ENCODE results near the gene ADK. TPM values are rescaled to one million over a fixed set of nuclear protein-coding genes. Genes with fewer than 3 reads are reported as not detected.
A peak's percentile ranks its signal among the peaks of the same experiment; 100 is the strongest.

ADK gene
- total RNA-seq, 1 experiment from 2014 or later: 26.8 TPM

DNA sequence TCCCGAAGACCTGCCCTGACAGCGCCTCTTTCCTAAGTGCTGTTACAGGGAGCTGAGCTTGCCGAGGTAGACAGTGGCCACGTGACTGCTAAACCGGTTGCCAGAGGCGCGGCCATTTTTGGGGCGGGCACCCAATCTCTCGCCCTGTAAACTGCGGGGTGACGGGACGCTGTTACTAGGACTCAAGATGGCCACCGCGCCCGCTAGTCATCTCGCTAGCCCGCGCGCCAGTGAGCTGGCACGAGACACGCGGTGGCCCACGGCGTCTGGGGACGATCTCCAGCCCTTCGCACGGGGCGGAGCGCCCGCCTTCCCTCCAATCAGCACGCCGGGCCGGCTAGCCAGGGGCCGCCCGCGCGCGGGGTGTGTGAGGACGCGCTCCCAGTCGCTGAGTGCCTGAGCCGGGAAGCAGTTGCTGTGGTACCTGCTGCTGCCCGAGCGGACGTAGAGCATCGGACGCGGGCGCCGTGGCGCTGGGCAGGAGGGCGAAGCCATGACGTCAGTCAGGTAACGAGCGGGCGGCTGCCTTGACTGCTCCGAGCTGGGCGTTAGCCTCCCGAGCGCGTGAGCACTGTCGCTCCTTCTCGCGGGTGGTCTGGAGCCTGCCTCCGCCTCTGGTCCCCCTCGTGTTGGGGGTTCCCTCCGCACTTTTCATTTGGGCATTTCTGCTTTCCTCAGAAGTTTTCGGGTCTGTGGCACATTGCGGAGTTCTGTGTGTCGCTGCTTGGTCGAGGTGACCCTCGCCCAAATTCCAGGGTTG lies 25.5 kb downstream of the ADK start:
- Histone ChIP-seq H3K4me1 (ENCODE audit: insufficient read depth, low read length) (peaks cover 7% of the 10 kb centered on the region), H2BK5ac (ENCODE audit: insufficient read length, low read length) (no peak overlapping the region)
- peaks cover 29 to 35% of the 10 kb centered on the region in 2 experiments for H3K4me1 Mint-ChIP-seq

More for the DNA sequence above, 25.5 kb downstream of the ADK start:
- H4K5ac ChIP-seq (ENCODE audit: insufficient read length, low read depth, low read length): no peak overlapping the region
- no peaks in the 10 kb centered on the region for H3K9me3 ChIP-seq (ENCODE audit: control insufficient read depth, low read depth, low read length)
- no peak overlapping the region for H2AK5ac ChIP-seq (ENCODE audit: insufficient read length, low read length)
- H3K14ac ChIP-seq (ENCODE audit: insufficient read depth, low read length): peak overlapping the region; percentile 83
- no peak overlapping the region for H2AFZ ChIP-seq (ENCODE audit: low read length)
- no CpG with 5 or more reads among the region's 72 CpGs for WGBS (ENCODE audit: extremely low coverage, insufficient read length, low lambda C conversion rate)
- no peak overlapping the region for H2BK12ac ChIP-seq (ENCODE audit: insufficient read length, low read depth, low read length)
- no peak overlapping the region for H2BK20ac ChIP-seq (ENCODE audit: low read depth, low read length, poor library complexity, severe bottlenecking)
- H3K9ac ChIP-seq (ENCODE audit: extremely low read depth, insufficient read length, low read length): peak overlapping the region; percentile 60
- no peak overlapping the region for H4K91ac ChIP-seq (ENCODE audit: insufficient read length, low read depth, low read length)
- H3K27ac Mint-ChIP-seq: peak overlapping the region; percentile 94 to 97 (median 96)
- no peaks in the 10 kb centered on the region for H3K79me1 ChIP-seq (ENCODE audit: insufficient read depth, low read depth, low read length, poor library complexity, severe bottlenecking)
- no peak overlapping the region for H3T11ph ChIP-seq (ENCODE audit: low read length)
- H3K56ac ChIP-seq (ENCODE audit: insufficient read length, low read depth, low read length): no peak overlapping the region
- H3K36me3 Mint-ChIP-seq (ENCODE audit: insufficient read depth in 1 of 3, low read depth in 3 of 3): peaks cover 0 to 3% (median 0%) of the 10 kb centered on the region in 3 experiments; a peak in 2 of 7 replicates
- no peaks in the 10 kb centered on the region for H3K27me3 ChIP-seq (ENCODE audit: insufficient read depth, low read length)
- peak overlapping the region; percentile 68 for H3K18ac ChIP-seq (ENCODE audit: insufficient read length, low read depth, low read length)
- no peaks in the 10 kb centered on the region for H4K20me1 ChIP-seq (ENCODE audit: control insufficient read depth, insufficient read depth, insufficient read length)
- H3K4me2 ChIP-seq (ENCODE audit: insufficient read depth, insufficient read length, low read length): peak overlapping the region; percentile 83
- H2BK120ac ChIP-seq (ENCODE audit: low read depth, low read length, poor library complexity, severe bottlenecking): no peak overlapping the region
- no peaks in the 10 kb centered on the region for H3K9me3 Mint-ChIP-seq
- H4K8ac ChIP-seq (replicated peaks; ENCODE audit: insufficient read length, low read depth, low read length): no peak overlapping the region
- H3K27ac ChIP-seq (ENCODE audit: insufficient read length, low read depth, low read length): peak overlapping the region; percentile 5
- H3K4me3 Mint-ChIP-seq: peak overlapping the region; percentile 89 to 90
- peaks cover 2% of the 10 kb centered on the region; the same call in 1 of the 2 replicates for H3K79me2 ChIP-seq (ENCODE audit: insufficient read depth, low read length)
- no peak overlapping the region for H3K4ac ChIP-seq (ENCODE audit: low read depth, low read length)
- TF ChIP-seq, protein P1, sequence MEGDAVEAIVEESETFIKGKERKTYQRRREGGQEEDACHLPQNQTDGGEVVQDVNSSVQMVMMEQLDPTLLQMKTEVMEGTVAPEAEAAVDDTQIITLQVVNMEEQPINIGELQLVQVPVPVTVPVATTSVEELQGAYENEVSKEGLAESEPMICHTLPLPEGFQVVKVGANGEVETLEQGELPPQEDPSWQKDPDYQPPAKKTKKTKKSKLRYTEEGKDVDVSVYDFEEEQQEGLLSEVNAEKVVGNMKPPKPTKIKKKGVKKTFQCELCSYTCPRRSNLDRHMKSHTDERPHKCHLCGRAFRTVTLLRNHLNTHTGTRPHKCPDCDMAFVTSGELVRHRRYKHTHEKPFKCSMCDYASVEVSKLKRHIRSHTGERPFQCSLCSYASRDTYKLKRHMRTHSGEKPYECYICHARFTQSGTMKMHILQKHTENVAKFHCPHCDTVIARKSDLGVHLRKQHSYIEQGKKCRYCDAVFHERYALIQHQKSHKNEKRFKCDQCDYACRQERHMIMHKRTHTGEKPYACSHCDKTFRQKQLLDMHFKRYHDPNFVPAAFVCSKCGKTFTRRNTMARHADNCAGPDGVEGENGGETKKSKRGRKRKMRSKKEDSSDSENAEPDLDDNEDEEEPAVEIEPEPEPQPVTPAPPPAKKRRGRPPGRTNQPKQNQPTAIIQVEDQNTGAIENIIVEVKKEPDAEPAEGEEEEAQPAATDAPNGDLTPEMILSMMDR (conservative IDR thresholded peaks at IDR 0.05): no peak
- no peak overlapping the region for H2BK15ac ChIP-seq (ENCODE audit: low read depth, low read length)
- DNase-seq: peak; percentile 97
- H3K23ac ChIP-seq (ENCODE audit: insufficient read length, low read depth, low read length): no peak overlapping the region
- no peaks in the 10 kb centered on the region for H3K27me3 Mint-ChIP-seq (ENCODE audit: low read depth)
- peaks cover 7% of the 10 kb centered on the region for H3K23me2 ChIP-seq (ENCODE audit: insufficient read length, low read depth, low read length, poor library complexity, severe bottlenecking)
